Small intestine (tissue), 7 donors: ENCODE data around the gene PCED1B. TPM values are rescaled to one million over a fixed set of nuclear protein-coding genes. Genes with fewer than 3 reads are reported as not detected.
A peak's percentile ranks its signal among the peaks of the same experiment; 100 is the strongest.

ENCODE experiments used
- DNase-seq, 2 donors: peaks; one replicate each; pipeline versions ENCODE4 v3.0.0 to v3.0.0-alpha.2; 2013
- FAIRE-seq: peaks from 2 replicates; lab custom pipeline; 2012; peaks lifted over from hg19 to GRCh38; lab: Jason Lieb, UNC
- H3K27ac ChIP-seq, 3 donors: one replicate each; pipeline ENCODE4 v1.5.1; 2013; ENCODE audit warnings: low read length in 2 of 3, mild to moderate bottlenecking in 2 of 3, control low read depth in 1 of 3, inconsistent platforms in 1 of 3, low read depth in 1 of 3, moderate library complexity in 1 of 3
- H3K27me3 ChIP-seq, 3 donors: one replicate each; pipeline ENCODE4 v1.6.1; 2013; ENCODE audit warnings: low read length in 3 of 3, inconsistent platforms in 1 of 3; ENCODE audit not compliant: control insufficient read depth in 3 of 3, insufficient read depth in 3 of 3
- H3K36me3 ChIP-seq, 3 donors: one replicate each; pipeline ENCODE4 v1.6.1; 2013; ENCODE audit warnings: low read length in 3 of 3, inconsistent platforms in 1 of 3, low read depth in 1 of 3, mild to moderate bottlenecking in 1 of 3, moderate library complexity in 1 of 3; ENCODE audit not compliant: control insufficient read depth in 3 of 3, insufficient read depth in 2 of 3
- H3K4me1 ChIP-seq, 3 donors: one replicate each; pipeline ENCODE4 v1.6.1; 2013; ENCODE audit warnings: low read length in 2 of 3, inconsistent platforms in 1 of 3, low read depth in 1 of 3, mild to moderate bottlenecking in 1 of 3, moderate library complexity in 1 of 3; ENCODE audit not compliant: control insufficient read depth in 3 of 3, insufficient read depth in 2 of 3
- H3K4me3 ChIP-seq, 3 donors: one replicate each; pipeline ENCODE4 v1.5.1; 2013; ENCODE audit warnings: low read length in 3 of 3, control low read depth in 1 of 3, inconsistent platforms in 1 of 3, low read depth in 1 of 3, mild to moderate bottlenecking in 1 of 3, moderate library complexity in 1 of 3
- H3K9me3 ChIP-seq, 2 donors: one replicate each; pipeline ENCODE4 v1.6.1; 2013; ENCODE audit warnings: low read depth in 1 of 2, low read length in 1 of 2; ENCODE audit not compliant: control insufficient read depth in 2 of 2, insufficient read depth in 1 of 2
- WGBS, 3 donors: extraction: QIAGEN DNeasy Blood & Tissue Kit; methylation state at CpG; one replicate each; pipeline ENCODE4 v1.1.7; 2013; 5-methylcytosine and 5-hydroxymethylcytosine counted together
- polyA plus RNA-seq, 4 donors: library from polyadenylated mRNA; stranded (reverse) in 3 of 4; unstranded in 1 of 4; fragments of 200-250 nt in 3 of 4; fragments of 120-200 nt in 1 of 4; gene quantifications; one replicate each; pipeline versions ENCODE4 v1.2.1 to v1.2.3, GENCODE V29; 2013
- donor health status: healthy with polysubstance abuse.
- donor health status: control.
- donor health status: control.
- donor health status: Bipolar disorder and iron deficiency.
- donor health status: healthy.

Gene PCED1B
- polyA plus RNA-seq, 4 donors: 1.4 to 4.5 (median 1.6) TPM; not detected in 1

- FAIRE-seq (no peak), DNase-seq (peak; percentile 26 to 64)
- Histone ChIP-seq H3K27me3 (no peaks in the 10 kb centered on the region), H3K36me3 (no peaks in the 10 kb centered on the region), H3K9me3 (no peaks in the 10 kb centered on the region), H3K27ac (peak overlapping the region in 1 of 3 donors; percentile 54), H3K4me3 (no peak overlapping the region), H3K4me1 (peaks cover 0 to 37% (median 0%) of the 10 kb centered on the region in 3 donors)
- WGBS, 3 donors: 50 to 56% (median 54%) methylated on average over 7 of the region's 7 CpGs
Measured at GRCh38 chr12:47088021-47088944, 8.9 kb downstream of the PCED1B start.

GRCh38 chr12:47091009-47091408, 11.6 kb downstream of the PCED1B start:
- DNase-seq (no peak), FAIRE-seq (no peak)
- Histone ChIP-seq H3K4me3 (no peak overlapping the region), H3K9me3 (no peaks in the 10 kb centered on the region), H3K4me1 (peaks cover 0 to 18% (median 0%) of the 10 kb centered on the region in 3 donors), H3K27ac (no peak overlapping the region), H3K36me3 (no peaks in the 10 kb centered on the region), H3K27me3 (no peaks in the 10 kb centered on the region)
- 87% methylated on average over 2 of the region's 2 CpGs for WGBS, 3 donors

- H3K4me1 ChIP-seq: no peaks in the 10 kb centered on the region
- FAIRE-seq (no peak), DNase-seq (no peak)
- no peaks in the 10 kb centered on the region for H3K9me3 ChIP-seq
- no peaks in the 10 kb centered on the region for H3K36me3 ChIP-seq
- no peaks in the 10 kb centered on the region for H3K27me3 ChIP-seq
- H3K27ac ChIP-seq: no peak overlapping the region
- no peak overlapping the region for H3K4me3 ChIP-seq
- 84 to 85% (median 84%) methylated on average over 4 of the region's 4 CpGs for WGBS, 3 donors
Measured at GRCh38 chr12:47094804-47095203, 15.4 kb downstream of the PCED1B start.

GRCh38 chr12:47095446-47096236, 16.2 kb downstream of the PCED1B start:
- Histone ChIP-seq H3K27ac (no peak overlapping the region), H3K9me3 (no peaks in the 10 kb centered on the region), H3K36me3 (no peaks in the 10 kb centered on the region), H3K4me3 (no peak overlapping the region), H3K4me1 (no peaks in the 10 kb centered on the region), H3K27me3 (no peaks in the 10 kb centered on the region)
- DNase-seq (no peak), FAIRE-seq (no peak)
- WGBS, 3 donors: 63 to 83% (median 82%) methylated on average over 3 of the region's 3 CpGs

GRCh38 chr12:47097276-47097896, 18.0 kb downstream of the PCED1B start:
- FAIRE-seq (no peak), DNase-seq (no peak)
- peaks cover 0 to 2% (median 0%) of the 10 kb centered on the region in 3 donors for H3K4me1 ChIP-seq
- H3K4me3 ChIP-seq: no peak overlapping the region
- no peaks in the 10 kb centered on the region for H3K36me3 ChIP-seq
- 63 to 80% (median 74%) methylated on average over 7 of the region's 7 CpGs for WGBS, 3 donors
- H3K27me3 ChIP-seq: no peaks in the 10 kb centered on the region
- H3K9me3 ChIP-seq: no peaks in the 10 kb centered on the region
- no peak overlapping the region for H3K27ac ChIP-seq

- Histone ChIP-seq H3K4me1 (peaks cover 0 to 6% (median 0%) of the 10 kb centered on the region in 3 donors), H3K27me3 (no peaks in the 10 kb centered on the region), H3K4me3 (no peak overlapping the region), H3K27ac (no peak overlapping the region), H3K36me3 (no peaks in the 10 kb centered on the region), H3K9me3 (no peaks in the 10 kb centered on the region)
- WGBS, 3 donors: 85 to 92% (median 91%) methylated on average over 6 of the region's 6 CpGs
- FAIRE-seq (no peak), DNase-seq (no peak)
Measured at GRCh38 chr12:47098099-47098498, 18.7 kb downstream of the PCED1B start.

GRCh38 chr12:47099610-47100009, 20.2 kb downstream of the PCED1B start:
- DNase-seq (no peak), FAIRE-seq (no peak)
- H3K27me3 ChIP-seq: no peaks in the 10 kb centered on the region
- H3K27ac ChIP-seq: no peak overlapping the region
- peaks cover 0 to 6% (median 0%) of the 10 kb centered on the region in 3 donors for H3K4me1 ChIP-seq
- 70 to 95% (median 76%) methylated on average over 2 of the region's 2 CpGs for WGBS, 3 donors
- H3K9me3 ChIP-seq: no peaks in the 10 kb centered on the region
- H3K4me3 ChIP-seq: no peak overlapping the region
- no peaks in the 10 kb centered on the region for H3K36me3 ChIP-seq

- H3K4me1 ChIP-seq: peaks cover 0 to 6% (median 0%) of the 10 kb centered on the region in 3 donors
- H3K27ac ChIP-seq: no peak overlapping the region
- H3K27me3 ChIP-seq: no peaks in the 10 kb centered on the region
- 91 to 92% (median 91%) methylated on average over 2 of the region's 2 CpGs for WGBS, 3 donors
- H3K4me3 ChIP-seq: no peak overlapping the region
- FAIRE-seq (no peak), DNase-seq (no peak)
- no peaks in the 10 kb centered on the region for H3K9me3 ChIP-seq
- H3K36me3 ChIP-seq: no peaks in the 10 kb centered on the region
Measured at GRCh38 chr12:47100160-47100559, 20.7 kb downstream of the PCED1B start.
